ENCODE measurements around the gene SLC22A6. TPM values are rescaled to one million over a fixed set of nuclear protein-coding genes. Genes with fewer than 3 reads are reported as not detected.

SLC22A6 gene
- total RNA-seq, 1 donor from 2014 or later, result not detected

DNA sequence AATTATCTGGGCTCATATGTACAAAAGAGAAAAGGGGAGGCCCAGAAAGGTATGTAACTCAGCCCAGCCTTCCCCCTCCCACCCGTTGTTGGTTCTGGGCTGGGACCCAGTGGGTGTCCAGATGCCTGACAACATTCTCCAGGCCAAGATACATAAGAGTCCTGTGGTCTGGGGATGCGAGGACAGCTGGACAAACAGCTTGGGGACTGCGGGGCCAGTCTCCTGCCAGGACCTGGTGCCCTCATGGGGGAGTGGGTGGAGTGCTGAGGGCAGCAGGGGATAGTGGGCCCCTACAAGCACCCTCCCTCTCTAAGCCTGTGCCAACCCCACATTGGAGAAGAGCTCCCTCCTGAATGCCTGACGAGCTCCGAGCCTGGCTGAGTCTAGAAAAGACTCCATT is 3.5 kb upstream of the SLC22A6 start:
- H3K36me3 Mint-ChIP-seq (ENCODE audit: unreplicated experiment), result peaks cover 9% of the 10 kb centered on the region
- H3K27ac Mint-ChIP-seq (ENCODE audit: unreplicated experiment), result no peak overlapping the region
- DNase-seq, result no peak
- H3K27me3 Mint-ChIP-seq (ENCODE audit: unreplicated experiment), result peaks cover 7% of the 10 kb centered on the region
- no peak overlapping the region for H3K4me3 Mint-ChIP-seq (ENCODE audit: unreplicated experiment)
- TF ChIP-seq, protein P1, sequence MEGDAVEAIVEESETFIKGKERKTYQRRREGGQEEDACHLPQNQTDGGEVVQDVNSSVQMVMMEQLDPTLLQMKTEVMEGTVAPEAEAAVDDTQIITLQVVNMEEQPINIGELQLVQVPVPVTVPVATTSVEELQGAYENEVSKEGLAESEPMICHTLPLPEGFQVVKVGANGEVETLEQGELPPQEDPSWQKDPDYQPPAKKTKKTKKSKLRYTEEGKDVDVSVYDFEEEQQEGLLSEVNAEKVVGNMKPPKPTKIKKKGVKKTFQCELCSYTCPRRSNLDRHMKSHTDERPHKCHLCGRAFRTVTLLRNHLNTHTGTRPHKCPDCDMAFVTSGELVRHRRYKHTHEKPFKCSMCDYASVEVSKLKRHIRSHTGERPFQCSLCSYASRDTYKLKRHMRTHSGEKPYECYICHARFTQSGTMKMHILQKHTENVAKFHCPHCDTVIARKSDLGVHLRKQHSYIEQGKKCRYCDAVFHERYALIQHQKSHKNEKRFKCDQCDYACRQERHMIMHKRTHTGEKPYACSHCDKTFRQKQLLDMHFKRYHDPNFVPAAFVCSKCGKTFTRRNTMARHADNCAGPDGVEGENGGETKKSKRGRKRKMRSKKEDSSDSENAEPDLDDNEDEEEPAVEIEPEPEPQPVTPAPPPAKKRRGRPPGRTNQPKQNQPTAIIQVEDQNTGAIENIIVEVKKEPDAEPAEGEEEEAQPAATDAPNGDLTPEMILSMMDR (IDR thresholded peaks at IDR 0.05; ENCODE audit: partially characterized antibody, unreplicated experiment), result no peak
- H3K9me3 Mint-ChIP-seq (ENCODE audit: unreplicated experiment), result peaks cover 7% of the 10 kb centered on the region
- H3K4me1 Mint-ChIP-seq (ENCODE audit: low read depth, unreplicated experiment), result no peaks in the 10 kb centered on the region

DNA sequence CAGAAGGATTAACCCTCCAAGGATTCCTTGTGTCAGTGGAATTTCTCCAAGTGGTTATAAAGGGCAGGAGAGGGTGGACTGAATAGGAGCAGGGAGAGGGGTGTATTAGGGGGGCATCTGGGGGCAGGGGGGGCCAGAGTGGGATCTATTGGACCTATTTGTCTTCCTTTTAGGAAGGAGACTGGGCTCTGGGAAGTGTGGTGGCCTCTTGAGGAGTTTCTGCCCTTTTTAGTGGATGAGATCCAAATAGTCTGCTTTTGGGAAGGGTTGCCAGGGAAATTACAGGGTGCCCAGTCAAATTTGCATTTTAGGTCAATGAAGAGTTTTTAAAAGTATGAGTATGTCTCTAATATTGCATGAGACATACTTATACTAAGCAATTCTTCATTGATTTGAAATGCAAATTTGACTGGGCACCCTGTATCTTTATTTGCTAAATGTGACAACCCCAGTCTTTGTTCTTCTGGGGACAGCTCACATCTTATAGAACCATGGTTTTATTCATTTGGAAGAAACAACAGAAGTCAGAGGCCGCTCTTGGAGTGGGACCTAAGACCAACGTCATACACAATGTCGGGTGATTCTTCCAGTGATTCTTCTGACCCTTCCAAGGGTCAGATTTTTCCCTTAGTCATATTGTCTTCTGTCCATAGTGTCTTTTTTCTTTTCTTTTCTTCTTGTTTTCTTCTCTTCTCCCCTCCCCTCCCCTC is 429 bp upstream of the SLC22A6 start:
- Mint-ChIP-seq H3K4me3 (ENCODE audit: unreplicated experiment) (no peak overlapping the region), H3K4me1 (ENCODE audit: low read depth, unreplicated experiment) (no peaks in the 10 kb centered on the region), H3K27ac (ENCODE audit: unreplicated experiment) (no peak overlapping the region), H3K27me3 (ENCODE audit: unreplicated experiment) (peaks cover 2% of the 10 kb centered on the region), H3K36me3 (ENCODE audit: unreplicated experiment) (no peaks in the 10 kb centered on the region), H3K9me3 (ENCODE audit: unreplicated experiment) (peaks cover 2% of the 10 kb centered on the region)
- TF ChIP-seq, protein P1 (IDR thresholded peaks at IDR 0.05; ENCODE audit: partially characterized antibody, unreplicated experiment), result no peak
- no peak for DNase-seq

DNA sequence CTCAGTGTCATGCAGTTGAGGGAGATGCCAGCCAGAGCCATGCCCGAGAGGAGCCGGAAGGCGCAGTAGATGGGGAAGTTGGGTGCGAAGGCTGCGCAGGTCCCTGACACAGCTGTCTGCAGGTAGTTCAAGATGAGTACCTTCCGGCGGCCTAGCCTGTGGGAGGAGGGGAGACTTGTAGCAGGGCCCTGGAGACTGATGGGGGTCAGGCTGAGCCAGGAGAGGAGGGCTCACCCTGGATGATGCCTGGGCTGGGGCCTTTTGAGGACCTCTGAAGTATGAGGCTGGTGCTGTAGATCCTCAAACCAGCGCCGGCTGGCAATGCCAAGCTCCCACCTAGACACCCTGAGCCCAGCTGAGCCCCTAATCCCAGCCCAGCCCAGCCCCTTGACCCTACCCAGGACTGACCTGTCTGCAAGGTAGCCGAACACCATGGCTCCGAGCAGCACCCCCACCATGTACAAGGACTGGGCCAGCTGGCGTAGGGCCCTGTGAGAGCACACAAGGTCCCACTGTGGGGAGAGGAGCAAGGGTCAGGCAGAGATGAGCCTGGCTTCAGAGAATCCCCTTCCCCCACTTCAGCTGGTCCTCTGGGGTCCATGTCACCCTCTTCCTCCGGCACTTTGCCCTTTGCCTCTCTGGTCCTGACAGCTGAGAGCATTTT is 1.1 kb downstream of the SLC22A6 start:
- Mint-ChIP-seq H3K9me3 (ENCODE audit: unreplicated experiment) (peaks cover 2% of the 10 kb centered on the region), H3K27ac (ENCODE audit: unreplicated experiment) (no peak overlapping the region), H3K4me1 (ENCODE audit: low read depth, unreplicated experiment) (no peaks in the 10 kb centered on the region)

DNA sequence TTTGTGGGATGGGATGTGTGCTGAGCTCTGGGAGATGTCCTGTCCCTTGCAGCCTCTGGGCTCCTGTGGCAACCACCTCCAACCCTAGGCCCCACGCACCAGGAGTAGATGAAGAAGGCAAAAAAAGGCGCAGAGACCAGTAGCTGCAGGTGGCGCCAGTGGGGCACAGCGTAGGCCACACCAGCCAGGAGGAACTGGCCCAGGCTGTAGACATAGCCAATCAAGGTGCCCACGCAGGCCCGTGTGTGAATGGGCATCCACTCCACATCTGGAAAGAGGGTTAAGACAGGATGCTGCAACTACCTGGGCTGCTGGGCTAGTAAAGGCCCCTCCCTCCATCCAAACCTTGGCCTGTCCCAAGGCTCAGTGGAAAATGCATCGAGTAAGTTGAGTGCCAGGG is 3.0 kb downstream of the SLC22A6 start:
- no peak for DNase-seq
- Mint-ChIP-seq H3K9me3 (ENCODE audit: unreplicated experiment) (peaks cover 2% of the 10 kb centered on the region), H3K4me1 (ENCODE audit: low read depth, unreplicated experiment) (no peaks in the 10 kb centered on the region), H3K36me3 (ENCODE audit: unreplicated experiment) (no peaks in the 10 kb centered on the region), H3K4me3 (ENCODE audit: unreplicated experiment) (no peak overlapping the region), H3K27me3 (ENCODE audit: unreplicated experiment) (peaks cover 2% of the 10 kb centered on the region), H3K27ac (ENCODE audit: unreplicated experiment) (no peak overlapping the region)
- TF ChIP-seq, protein P1 (IDR thresholded peaks at IDR 0.05; ENCODE audit: partially characterized antibody, unreplicated experiment), result no peak

More for the DNA sequence above, 1.1 kb downstream of the SLC22A6 start:
- TF ChIP-seq, protein P1 (IDR thresholded peaks at IDR 0.05; ENCODE audit: partially characterized antibody, unreplicated experiment), result no peak
- H3K36me3 Mint-ChIP-seq (ENCODE audit: unreplicated experiment), result no peaks in the 10 kb centered on the region
- H3K4me3 Mint-ChIP-seq (ENCODE audit: unreplicated experiment), result no peak overlapping the region
- no peak for DNase-seq
- H3K27me3 Mint-ChIP-seq (ENCODE audit: unreplicated experiment), result peaks cover 2% of the 10 kb centered on the region

DNA sequence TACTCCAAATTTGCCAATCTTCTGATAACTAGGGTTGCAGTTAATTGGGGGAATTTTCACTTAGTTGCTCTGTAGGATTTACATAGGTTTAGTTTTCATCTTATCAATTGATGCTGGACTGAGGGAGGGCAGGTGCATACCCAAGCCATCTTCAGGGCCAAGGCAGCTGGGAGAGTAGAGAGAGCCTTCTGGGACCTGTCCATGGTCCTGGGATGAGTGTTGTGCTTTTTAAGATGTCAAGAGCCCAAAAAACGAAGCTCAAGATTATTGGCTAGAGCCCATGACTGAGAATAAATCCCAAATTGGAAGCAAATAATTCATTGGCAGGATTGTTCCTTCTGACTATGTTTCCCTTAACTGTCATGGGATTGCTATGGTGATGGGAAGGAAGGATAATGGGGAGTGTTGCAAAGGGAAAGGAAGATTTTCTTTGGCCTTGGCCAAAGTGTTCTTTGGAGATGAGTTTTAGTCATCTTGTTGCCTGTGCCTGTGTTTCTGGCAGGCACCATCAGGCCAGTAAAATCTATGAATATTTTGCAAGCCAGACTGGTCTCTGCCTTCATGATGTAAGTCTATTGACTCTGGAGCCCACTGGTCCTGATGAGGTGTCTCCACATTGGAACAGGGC is 4.5 kb downstream of the SLC22A6 start:
- peaks cover 2% of the 10 kb centered on the region for H3K9me3 Mint-ChIP-seq (ENCODE audit: unreplicated experiment)
- H3K27ac Mint-ChIP-seq (ENCODE audit: unreplicated experiment), result no peak overlapping the region
- H3K4me3 Mint-ChIP-seq (ENCODE audit: unreplicated experiment), result no peak overlapping the region
- no peak for DNase-seq
- peaks cover 2% of the 10 kb centered on the region for H3K27me3 Mint-ChIP-seq (ENCODE audit: unreplicated experiment)
- H3K36me3 Mint-ChIP-seq (ENCODE audit: unreplicated experiment), result no peaks in the 10 kb centered on the region
- TF ChIP-seq, protein P1 (IDR thresholded peaks at IDR 0.05; ENCODE audit: partially characterized antibody, unreplicated experiment), result no peak
- H3K4me1 Mint-ChIP-seq (ENCODE audit: low read depth, unreplicated experiment), result no peaks in the 10 kb centered on the region

Measured in glutamatergic neuron (in vitro differentiated cells).